HPDE6-E6E7 (cell line): Measurements from ENCODE around the gene SUMF2.
"Not testable (repeated sequence)": the region's sequence is repeated elsewhere in the genome, so short reads cannot be mapped to it uniquely, and the experiment has no call there.

Experiments used
- DNase-seq: peaks from one replicate; pipeline ENCODE4 v3.0.0; 2011; ENCODE audit warnings: missing footprints; ENCODE audit errors: extremely low spot score

The SUMF2 gene

DNA sequence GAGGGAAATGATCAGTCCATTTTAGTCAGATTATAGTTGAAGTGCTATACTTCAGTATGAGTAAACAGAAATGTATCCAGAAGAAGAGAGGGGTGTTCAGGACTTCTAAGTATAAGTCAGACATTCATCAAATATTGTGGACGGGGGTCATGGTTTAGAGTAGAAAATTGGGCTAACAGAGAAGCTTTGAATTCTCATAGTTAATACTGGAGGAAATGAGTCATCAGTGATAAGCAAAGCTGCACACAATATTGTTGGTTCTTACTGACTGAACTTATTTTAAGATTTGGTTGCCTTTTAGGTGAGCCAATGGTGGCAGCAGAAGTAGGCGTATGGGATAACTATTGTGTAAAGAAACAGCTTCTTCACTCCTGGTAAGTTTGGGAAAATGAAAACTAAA, 1.7 kb upstream of the SUMF2 start:
- DNase-seq, result no peak

DNA sequence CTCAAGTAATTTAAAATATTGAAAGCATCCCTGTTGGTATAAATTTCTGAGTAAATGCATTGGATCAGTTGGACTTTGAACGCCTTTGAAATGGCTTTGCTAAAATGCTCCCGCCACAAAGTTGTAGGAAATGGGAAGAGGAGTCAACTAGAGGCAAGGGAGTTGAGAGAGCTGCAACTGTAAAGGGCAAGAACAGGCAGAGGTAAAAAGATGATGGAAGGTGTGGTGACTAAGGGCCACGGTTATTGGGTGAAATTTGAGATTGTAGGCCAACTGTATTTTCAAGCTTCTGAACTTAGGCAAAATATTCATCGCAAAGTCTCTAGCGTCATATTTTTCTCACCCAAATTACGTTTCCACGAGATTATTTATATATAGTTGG, 595 bp upstream of the SUMF2 start:
- DNase-seq, result no peak

DNA sequence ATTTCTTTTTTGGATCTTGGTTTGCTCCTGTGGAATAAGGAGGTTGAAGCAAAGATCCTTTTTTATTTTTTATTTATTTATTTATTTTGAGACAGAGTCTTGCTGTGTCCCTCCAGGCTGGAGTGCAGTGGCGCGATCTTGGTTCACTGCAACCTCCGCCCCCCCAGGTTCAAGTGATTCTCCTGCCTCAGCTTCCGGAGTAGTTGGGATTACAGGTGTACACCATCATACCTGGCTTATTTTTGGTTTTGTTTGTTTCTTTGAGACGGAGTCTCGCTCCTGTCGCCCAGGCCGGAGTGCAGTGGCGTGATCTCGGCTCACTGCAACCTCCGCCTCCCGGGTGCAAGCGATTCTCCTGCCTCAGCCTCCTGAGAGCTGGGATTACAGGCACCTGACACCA, 2.3 kb downstream of the SUMF2 start:
- DNase-seq, result not testable (repeated sequence)

DNA sequence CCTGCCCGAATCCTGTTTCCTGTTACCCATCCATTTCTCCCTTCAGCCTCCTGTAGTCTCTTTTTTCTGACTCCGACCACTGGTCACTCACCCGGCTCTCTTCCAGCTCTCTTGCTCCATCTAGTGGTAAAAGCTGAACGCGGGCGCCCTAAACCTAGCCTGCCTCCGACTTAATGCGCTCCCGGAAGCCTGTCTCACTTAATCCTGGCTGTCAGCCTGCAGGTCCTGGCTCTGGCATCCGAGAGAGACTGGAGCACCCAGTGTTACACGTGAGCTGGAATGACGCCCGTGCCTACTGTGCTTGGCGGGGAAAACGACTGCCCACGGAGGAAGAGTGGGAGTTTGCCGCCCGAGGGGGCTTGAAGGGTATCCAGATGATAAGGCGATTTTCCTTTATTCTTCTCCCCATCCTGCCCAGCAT, 10.3 kb downstream of the SUMF2 start:
- DNase-seq, result peak; percentile 78

DNA sequence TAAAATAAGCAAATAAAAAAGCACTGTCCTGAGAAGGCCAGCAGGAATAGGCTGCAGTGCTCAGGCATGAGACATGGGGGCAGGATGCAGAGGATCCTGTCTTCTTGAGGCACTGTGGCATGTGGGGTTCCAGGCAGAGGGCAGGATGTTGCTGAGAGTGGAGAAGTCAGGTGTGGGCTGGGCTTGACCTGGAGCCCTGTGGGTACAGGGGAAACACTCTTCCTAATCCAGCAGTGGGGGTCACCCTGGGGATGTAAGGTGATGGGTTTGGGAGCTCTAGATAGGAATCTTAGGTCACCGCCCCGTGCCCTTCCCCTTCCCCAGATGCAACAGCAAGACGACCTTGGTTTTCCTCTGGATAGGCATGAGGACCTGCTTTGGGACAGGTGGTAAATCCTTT, 13.6 kb downstream of the SUMF2 start:
- DNase-seq, result no peak

DNA sequence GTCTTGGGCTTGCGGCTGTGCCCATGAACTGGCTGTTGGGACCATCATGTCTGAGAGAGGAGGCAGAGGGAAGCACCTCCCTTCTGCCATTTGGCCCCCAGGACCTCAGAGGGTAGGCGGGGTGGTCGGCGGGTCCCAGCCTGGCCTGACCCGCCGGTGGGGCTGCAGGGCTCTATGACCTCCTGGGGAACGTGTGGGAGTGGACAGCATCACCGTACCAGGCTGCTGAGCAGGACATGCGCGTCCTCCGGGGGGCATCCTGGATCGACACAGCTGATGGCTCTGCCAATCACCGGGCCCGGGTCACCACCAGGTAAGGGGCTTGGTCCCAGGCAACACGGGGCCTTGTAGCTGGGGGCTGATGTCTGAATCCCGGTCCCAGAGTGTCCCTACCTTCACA, 14.1 kb downstream of the SUMF2 start:
- DNase-seq, result no peak

DNA sequence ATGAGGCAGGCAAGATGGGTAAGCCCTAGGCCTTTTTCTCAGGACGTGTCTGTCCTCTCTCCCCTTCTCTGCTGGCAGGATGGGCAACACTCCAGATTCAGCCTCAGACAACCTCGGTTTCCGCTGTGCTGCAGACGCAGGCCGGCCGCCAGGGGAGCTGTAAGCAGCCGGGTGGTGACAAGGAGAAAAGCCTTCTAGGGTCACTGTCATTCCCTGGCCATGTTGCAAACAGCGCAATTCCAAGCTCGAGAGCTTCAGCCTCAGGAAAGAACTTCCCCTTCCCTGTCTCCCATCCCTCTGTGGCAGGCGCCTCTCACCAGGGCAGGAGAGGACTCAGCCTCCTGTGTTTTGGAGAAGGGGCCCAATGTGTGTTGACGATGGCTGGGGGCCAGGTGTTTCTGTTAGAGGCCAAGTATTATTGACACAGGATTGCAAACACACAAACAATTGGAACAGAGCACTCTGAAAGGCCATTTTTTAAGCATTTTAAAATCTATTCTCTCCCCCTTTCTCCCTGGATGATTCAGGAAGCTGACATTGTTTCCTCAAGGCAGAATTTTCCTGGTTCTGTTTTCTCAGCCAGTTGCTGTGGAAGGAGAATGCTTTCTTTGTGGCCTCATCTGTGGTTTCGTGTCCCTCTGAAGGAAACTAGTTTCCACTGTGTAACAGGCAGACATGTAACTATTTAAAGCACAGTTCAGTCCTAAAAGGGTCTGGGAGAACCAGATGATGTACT, 15.5 kb downstream of the SUMF2 start:
- no peak for DNase-seq

DNA sequence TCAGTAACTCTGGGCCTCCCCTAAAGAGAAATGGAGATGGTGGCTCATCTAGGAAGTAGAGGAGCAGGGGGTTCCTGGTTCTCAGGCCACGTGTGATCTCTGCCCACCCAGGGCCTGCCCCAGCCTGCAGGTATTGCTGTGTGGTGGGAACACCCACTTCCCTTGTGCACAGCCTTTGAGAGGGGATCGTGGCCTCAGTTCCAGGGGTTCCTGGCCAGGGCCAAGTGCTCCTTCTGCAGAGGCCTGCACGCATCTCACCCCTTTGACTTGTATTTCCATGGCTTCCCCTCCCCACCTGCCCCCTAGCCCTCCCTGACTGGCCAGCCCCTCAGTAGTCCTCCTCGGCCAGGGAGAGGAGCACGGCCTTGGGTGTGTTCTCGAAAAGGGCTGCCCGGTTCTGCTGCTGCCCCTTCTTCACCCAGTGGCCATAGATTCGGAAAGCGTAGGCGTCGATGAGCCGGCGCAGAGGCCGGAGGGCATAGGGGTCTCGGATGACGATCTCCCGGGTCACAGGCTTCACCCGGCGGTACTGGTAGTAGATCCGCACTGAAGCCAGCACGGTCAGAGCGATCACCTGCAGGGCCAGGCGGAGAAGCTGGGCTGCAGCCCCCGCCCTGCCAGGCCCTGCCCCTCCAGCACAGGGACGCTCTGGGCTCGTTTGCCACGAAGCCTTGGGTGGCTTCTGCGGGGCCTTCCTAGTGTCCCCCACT, 16.8 kb downstream of the SUMF2 start:
- DNase-seq, result not testable (repeated sequence)

DNA sequence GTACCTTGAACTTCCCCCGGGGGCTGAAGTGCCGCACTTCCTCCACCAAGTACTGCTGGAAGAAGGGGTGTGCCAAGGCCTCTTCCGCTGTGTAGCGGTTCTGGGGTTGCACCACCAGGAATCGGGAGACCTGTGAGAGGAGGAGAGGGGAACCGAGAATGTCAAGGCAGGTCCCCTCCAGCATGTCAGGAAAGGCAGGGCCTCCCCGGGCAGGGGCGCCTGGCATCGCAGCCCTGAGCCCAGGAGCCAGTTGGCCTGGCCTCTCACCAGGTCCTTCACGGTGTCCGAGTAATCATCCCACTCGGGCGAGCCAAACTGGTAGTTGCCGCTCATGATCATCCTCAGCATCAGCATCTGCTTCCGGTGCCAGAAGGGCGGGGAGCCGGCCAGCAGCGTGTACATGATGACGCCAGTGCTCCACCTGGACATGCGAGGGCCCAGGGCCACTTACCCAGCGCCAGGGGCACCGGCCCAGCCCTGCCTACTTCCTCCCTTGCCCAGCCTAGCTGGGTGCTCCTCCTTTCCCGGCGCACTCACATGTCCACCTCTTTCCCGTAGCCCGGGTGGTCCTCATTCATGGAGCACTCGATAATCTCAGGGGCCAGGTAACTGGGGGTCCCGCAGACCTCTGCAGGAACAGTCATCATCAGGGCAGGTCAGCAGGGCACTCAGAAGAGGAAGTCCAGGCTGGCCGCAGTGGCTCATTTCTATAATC, 17.7 kb downstream of the SUMF2 start:
- no peak for DNase-seq

DNA sequence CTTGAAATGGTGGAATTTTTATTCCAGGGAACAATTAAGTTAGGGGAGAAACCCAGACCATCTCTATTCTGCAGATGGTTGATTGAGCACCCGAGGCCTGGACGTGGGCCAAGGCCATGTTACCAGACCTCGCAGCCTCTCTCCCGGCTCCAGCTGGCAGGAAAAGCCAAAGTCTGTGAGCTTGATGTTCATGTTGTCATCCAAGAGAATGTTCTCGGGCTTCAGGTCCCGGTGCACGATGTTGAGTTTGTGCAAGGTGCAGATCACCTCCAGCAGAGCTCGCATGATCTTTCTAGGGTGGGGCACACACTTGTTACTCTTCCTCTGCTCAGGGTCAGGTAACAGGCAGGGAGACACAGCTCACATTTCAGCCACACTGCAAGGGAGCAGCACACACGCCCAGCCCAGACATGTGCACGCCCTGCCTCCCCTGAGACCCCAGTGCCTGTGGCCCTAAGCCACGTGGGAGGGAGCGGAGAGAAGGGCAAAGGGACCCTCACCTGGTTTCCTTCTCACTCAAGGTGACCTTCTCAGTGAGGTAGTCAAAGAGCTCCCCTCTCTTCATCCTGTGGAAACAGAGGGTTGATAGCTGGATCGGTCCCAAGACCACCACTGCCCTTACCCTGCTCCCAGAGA, 19.2 kb downstream of the SUMF2 start:
- no peak for DNase-seq

DNA sequence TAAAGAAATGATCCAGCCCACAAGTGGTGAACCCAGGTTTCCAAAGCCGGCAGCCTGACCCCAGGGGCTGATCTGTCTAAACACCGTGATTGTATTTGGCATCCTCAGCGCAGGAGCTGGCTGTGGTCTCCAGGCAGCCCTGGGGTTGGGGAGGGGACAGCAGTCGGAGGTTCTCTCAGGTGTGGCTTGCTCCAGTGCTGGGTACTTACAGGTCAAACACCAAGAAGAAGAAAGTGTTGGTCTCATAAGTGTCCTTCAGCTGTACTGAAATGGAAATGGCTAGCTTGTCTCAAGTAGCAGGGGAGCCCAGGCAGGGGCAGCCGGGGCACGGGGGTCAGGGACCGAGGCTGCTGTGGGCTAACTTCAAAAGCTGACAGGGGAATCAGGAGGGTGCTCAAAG, 22.7 kb downstream of the SUMF2 start:
- DNase-seq, result no peak

DNA sequence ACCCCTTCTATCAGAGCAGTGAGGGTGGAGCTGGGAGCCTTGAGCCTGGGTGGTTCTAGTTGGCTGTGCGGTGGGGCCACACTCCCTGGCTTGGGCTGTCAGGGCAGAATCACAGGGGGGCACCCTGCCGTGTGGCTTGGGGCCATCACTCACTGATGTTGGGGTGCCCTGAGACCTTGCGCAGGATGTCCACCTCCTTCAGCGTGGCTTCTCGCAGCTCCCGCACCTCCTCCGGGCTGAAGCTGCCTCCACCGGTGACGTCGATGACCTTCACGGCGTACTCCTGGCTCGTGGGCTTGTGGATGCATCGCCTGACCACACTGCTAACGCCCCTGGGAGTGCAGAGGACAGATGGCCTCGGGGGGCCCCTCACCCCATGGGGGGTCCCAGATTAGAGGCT, 23.4 kb downstream of the SUMF2 start:
- no peak for DNase-seq

DNA sequence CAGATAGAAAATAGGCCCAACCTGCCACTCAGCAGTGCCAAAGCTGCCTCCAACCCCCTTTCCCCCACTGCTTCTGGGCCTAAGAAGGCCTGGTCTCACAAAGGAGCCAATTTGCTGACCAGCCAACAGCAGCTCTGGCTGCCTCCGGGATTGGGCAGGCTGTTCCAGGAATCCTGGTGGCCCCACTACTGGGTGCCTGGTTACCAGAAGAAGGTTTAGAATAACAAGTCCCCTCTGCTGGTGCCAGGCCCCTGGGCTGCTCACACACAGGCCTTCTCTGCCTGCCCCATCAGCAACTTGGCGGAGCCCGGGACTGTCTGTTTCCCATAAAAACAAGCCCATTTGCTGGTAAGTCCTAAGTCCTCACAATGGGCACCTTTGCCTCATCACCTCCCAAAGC, 27.5 kb downstream of the SUMF2 start:
- DNase-seq, result no peak

DNA sequence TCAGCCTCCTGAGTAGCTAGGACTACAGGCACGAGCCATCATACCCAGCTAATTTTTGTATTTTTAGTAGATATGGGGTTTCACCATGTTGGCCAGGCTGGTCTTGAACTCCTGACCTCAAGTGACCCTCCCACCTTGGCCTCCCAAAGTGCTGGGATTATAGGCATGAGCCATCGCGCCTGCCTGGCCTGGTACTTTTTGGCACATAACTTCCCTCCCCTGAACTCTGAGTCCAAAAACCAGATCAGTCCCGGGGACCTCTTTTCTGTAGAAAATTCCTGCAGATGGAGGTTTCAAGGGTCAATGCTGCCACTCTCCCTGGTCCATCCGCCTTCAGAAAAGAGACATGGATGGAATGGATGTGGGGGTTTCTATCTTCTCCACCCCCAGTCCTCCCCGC, 28.3 kb downstream of the SUMF2 start:
- not testable (repeated sequence) for DNase-seq

DNA sequence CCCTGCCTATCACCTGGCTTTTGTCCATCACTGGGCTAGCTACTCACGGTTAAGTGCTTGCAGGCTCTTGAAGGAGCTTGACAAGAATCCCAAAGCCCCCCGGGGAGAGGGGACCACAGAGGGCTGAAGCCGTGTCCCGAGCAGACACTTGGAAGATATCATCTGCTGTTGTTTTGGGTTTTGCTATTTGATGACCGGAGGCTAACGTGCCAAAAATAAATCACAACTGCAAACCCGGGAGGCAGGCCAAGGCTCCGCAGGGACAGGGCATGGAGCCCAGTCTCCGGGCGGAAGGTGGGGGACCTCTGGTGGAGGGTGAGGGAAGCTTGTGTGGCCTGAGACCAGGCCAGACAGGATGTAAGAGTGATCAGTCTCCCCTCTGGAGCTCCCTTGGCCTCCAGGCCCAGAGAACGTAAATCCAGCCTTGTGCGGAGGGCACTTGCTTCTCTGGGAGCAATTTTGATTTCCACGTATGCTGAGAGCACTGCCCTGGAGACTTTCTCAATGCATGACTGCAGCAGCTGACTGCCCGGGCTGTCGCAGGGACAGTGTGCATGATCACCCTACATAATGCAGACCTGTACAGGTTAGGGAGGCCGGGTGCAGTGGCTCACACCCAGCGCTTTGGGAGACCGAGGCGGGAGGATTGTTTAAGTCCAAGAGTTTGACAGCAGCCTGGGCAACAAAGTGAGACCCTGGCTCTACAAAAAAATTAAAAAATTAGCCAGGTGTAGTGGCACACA, 28.9 kb downstream of the SUMF2 start, which contains the start of gene PHKG1:
PHKG1 (minus strand) TSS at position 164 of the 743 bp plus-strand sequence. CDS start 4,011 bp downstream, outside the sequence.
- DNase-seq, result no peak

DNA sequence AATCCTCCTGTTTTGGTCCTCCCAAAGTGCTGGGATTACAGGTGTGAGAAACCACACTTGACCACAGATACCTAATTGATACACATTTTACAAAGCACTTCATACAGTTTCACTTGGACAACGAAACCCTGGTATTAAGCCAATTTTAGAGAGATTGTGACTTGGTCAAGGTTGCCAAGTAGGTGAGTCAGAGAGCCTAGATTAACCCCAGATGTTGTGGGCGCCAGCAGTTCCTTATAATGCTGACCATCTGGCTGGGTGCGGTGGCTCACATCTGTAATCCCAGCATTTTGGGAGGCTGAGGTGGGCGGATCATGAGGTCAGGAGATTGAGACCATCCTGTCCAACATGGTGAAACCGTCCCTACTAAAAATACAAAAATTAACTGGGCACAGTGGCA, 33.6 kb downstream of the SUMF2 start:
- no peak for DNase-seq

DNA sequence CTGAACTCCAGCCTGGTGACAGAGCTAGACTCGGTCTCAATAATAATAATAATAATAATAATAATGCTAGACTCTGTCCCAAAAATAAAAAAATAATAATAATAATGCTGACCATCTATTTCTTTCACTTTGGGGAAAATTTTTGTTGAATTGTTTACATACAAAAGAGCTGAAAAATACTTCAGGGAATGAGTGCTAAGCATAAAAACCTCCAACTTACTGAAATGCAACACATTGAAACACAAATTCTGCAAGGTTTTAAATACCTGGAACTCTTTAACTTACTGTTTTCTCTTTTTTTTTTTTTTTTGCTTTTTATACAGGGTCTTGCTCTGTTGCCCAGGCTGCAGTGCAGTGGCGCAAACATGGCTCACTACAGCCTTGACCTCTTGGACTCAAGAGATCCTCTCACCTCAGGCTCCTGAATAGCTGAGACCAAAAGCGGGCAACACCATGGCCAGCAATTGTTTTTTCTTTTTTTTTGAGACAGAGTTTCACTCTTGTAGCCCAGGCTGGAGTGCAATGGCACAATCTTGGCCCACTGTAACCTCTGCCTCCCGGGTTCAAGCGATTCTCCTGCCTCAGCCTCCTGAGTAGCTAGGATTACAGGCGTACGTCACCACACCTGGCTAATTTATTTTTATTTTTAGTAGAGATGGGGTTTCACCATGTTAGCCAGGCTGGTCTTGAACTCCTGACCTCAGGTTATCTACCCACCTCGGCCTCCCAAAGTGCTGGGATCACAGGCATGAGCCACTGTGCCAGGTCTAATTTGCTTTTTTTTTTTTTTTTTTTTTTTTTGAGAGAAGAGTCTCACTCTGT, 34.3 kb downstream of the SUMF2 start:
- DNase-seq, result not testable (repeated sequence)

DNA sequence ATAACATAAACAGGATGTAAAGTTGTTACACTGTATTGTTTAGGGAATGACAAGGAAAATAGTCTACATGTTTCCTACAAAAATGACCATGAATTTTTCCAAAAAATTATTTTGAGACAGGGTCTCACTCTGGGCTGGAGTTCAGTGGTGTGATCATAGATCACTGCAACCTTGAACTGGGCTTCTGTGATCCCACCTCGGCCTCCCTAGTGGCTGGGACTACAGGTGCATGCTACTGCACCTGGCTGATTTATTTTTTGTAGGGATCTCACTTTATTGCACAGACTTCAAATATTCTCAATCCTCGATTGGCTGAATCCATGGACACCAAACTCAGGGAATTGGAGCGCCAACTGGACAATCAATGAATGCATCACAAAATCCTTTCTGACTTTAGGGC, 35.6 kb downstream of the SUMF2 start:
- no peak for DNase-seq

DNA sequence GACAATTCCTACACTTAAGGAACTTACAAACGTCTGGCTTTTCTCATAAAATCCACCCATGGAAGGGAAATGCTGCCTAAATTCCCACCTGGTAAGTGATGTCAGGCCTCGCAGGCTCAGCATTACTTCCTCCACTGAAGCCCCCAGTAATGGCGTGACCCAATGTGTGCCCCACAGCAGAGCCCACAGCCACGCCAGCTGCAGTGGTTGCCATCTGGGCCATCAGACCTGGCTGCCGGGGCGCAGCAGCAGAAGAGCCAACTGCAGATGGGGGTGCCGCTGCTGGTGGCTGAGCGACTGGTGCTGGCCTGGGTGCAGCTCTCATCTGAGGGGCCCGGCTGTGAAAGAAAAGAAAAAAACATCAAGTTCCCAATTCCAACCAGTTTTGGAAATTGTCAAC, 40.1 kb downstream of the SUMF2 start:
- not testable (repeated sequence) for DNase-seq

DNA sequence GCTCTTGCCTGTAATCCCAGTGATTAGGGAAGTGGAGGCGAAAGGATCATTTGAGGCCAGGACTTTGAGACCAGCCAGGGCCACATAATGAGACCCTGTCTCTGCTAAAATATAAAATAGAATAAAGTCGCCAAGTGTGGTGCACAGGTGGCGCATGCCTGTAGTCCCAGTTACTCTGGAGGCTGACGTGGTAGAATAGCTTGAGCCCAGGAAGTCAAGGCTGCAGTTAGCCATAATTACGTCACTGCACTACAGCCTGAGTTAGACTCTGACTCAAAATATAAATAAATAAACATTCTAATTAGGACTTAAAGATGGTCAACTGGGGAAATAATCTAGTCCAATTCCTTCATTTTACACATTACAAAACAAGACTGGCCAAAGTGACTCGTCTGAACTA, 41.4 kb downstream of the SUMF2 start:
- no peak for DNase-seq
